H1 (cell line): ENCODE measurements around the gene GIMD1. TPM values are rescaled to one million over a fixed set of nuclear protein-coding genes. Genes with fewer than 3 reads are reported as not detected.

Source experiments
- CTCF ChIA-PET: fragments of 300-600 bp; sonication (Branson Sonifier 250); formaldehyde crosslinking; loops from one replicate; lab custom pipeline; 2021; ENCODE audit not compliant: partially characterized antibody; lab: Charles Lee
- POLR2A ChIA-PET: fragments of 300-600 bp; sonication (Branson Sonifier 250); formaldehyde crosslinking; loops from one replicate; lab custom pipeline; 2021; ENCODE audit warnings: inconsistent platforms; ENCODE audit not compliant: partially characterized antibody; lab: Charles Lee
- DNase-seq, 2 experiments: peaks; one replicate each; pipeline versions ENCODE4 v3.0.0 to v3.0.0-alpha.2; 2010 to 2022; ENCODE audit warnings: low spot score in 2 of 2, low read depth in 1 of 2, mixed read lengths in 1 of 2
- FAIRE-seq: peaks from 2 replicates; lab custom pipeline; 2011; peaks lifted over from hg19 to GRCh38; lab: Jason Lieb, UNC
- H2AFZ ChIP-seq: 2 replicates; pipeline ENCODE4 v1.8.1; 2012; ENCODE audit warnings: low read length, inconsistent platforms
- H2AK5ac ChIP-seq: 2 replicates; pipeline ENCODE4 v1.6.1; 2013; ENCODE audit warnings: low read depth, low read length
- H2BK120ac ChIP-seq: replicated peaks from 2 replicates; pipeline ENCODE3; 2013; ENCODE audit warnings: low read depth, low read length, inconsistent platforms
- H2BK12ac ChIP-seq: 2 replicates; pipeline ENCODE4 v1.6.1; 2013; ENCODE audit warnings: low read depth, low read length
- H2BK15ac ChIP-seq: 2 replicates; pipeline ENCODE4 v1.6.1; 2013; ENCODE audit warnings: low read length
- H2BK20ac ChIP-seq: 2 replicates; pipeline ENCODE4 v1.6.1; 2013; ENCODE audit warnings: low read length
- H2BK5ac ChIP-seq: 2 replicates; pipeline ENCODE4 v1.6.1; 2013; ENCODE audit warnings: low read depth, low read length
- H3K14ac ChIP-seq: 2 replicates; pipeline ENCODE4 v1.6.1; 2013; ENCODE audit warnings: inconsistent platforms; ENCODE audit not compliant: insufficient read length
- H3K18ac ChIP-seq: 2 replicates; pipeline ENCODE4 v1.6.1; 2013; ENCODE audit warnings: low read length; ENCODE audit errors: extremely low read depth
- H3K23ac ChIP-seq: 2 replicates; pipeline ENCODE4 v1.6.1; 2013; ENCODE audit warnings: inconsistent platforms; ENCODE audit not compliant: insufficient read length
- H3K23me2 ChIP-seq: 2 replicates; pipeline ENCODE4 v1.6.1; 2013; ENCODE audit warnings: low read depth, low read length
- H3K27ac ChIP-seq: 2 replicates; pipeline ENCODE4 v1.6.1; 2011; ENCODE audit warnings: low read depth, low read length, inconsistent platforms
- H3K27me3 ChIP-seq, 4 experiments: replicated peaks in 1 of 4; 1 replicate in 1 of 4; 2 replicates in 3 of 4; pipeline versions ENCODE4 v1.6.1 to v1.8.1; 2011 to 2013; ENCODE audit warnings: low read length in 3 of 4, mild to moderate bottlenecking in 3 of 4, inconsistent platforms in 2 of 4, mixed read lengths in 2 of 4, moderate library complexity in 1 of 4; ENCODE audit not compliant: control insufficient read depth in 3 of 4, insufficient read depth in 3 of 4; ENCODE audit errors: extremely low read depth in 1 of 4
- H3K36me3 ChIP-seq, 4 experiments: 2 replicates each; pipeline versions ENCODE4 v1.6.1 to v1.8.1; 2011 to 2013; ENCODE audit warnings: mild to moderate bottlenecking in 4 of 4, low read length in 3 of 4, moderate library complexity in 2 of 4, control low read depth in 1 of 4, inconsistent platforms in 1 of 4; ENCODE audit not compliant: insufficient read depth in 4 of 4, control insufficient read depth in 2 of 4
- H3K4ac ChIP-seq: replicated peaks from 2 replicates; pipeline ENCODE3; 2013; ENCODE audit warnings: low read length, low read depth, mixed read lengths, inconsistent platforms; ENCODE audit not compliant: insufficient read length
- H3K4me1 ChIP-seq, 4 experiments: replicated peaks in 1 of 4; 1 replicate in 1 of 4; 2 replicates in 3 of 4; pipeline versions ENCODE4 v1.6.1 to v1.8.1; 2011 to 2013; ENCODE audit warnings: low read length in 3 of 4, inconsistent platforms in 2 of 4, mixed read lengths in 1 of 4; ENCODE audit not compliant: insufficient read depth in 4 of 4, control insufficient read depth in 3 of 4
- H3K4me2 ChIP-seq, 2 experiments: 2 replicates each; pipeline versions ENCODE4 v1.6.1 to v1.8.1; 2011 to 2013; ENCODE audit warnings: low read depth in 2 of 2, low read length in 2 of 2, control low read depth in 1 of 2, inconsistent platforms in 1 of 2, mild to moderate bottlenecking in 1 of 2; ENCODE audit not compliant: insufficient read depth in 1 of 2
- H3K4me3 ChIP-seq, 4 experiments: fragments of 200-600, 300-600 bp in 1 of 4; sonication (generic), shearing (Covaris generic), sonication (Bioruptor Twin) in 1 of 4; 2 replicates each; pipeline versions ENCODE4 v1.5.1 to v1.8.1; 2011 to 2016; ENCODE audit warnings: low read length in 4 of 4, low read depth in 3 of 4, control low read depth in 2 of 4, inconsistent platforms in 2 of 4, mild to moderate bottlenecking in 2 of 4, mixed read lengths in 1 of 4, moderate library complexity in 1 of 4; ENCODE audit not compliant: insufficient read depth in 2 of 4; ENCODE audit errors: extremely low read depth in 1 of 4
- H3K56ac ChIP-seq: replicated peaks from 2 replicates; pipeline ENCODE3; 2013; ENCODE audit warnings: low read depth, mild to moderate bottlenecking, mixed read lengths, low read length, inconsistent platforms; ENCODE audit not compliant: insufficient read length
- H3K79me1 ChIP-seq: 2 replicates; pipeline ENCODE4 v1.6.1; 2013; ENCODE audit warnings: low read depth, low read length, control low read depth
- H3K79me2 ChIP-seq, 2 experiments: 2 replicates each; pipeline versions ENCODE4 v1.6.1 to v1.8.1; 2012 to 2013; ENCODE audit warnings: low read length in 2 of 2, mild to moderate bottlenecking in 2 of 2, inconsistent platforms in 1 of 2; ENCODE audit not compliant: insufficient read depth in 2 of 2, control insufficient read depth in 1 of 2
- H3K9ac ChIP-seq, 4 experiments: replicated peaks in 1 of 4; 1 replicate in 1 of 4; 2 replicates in 3 of 4; pipeline versions ENCODE4 v1.6.1 to v1.8.1; 2011 to 2013; ENCODE audit warnings: low read depth in 3 of 4, low read length in 3 of 4, control low read depth in 2 of 4, mild to moderate bottlenecking in 2 of 4, moderate library complexity in 2 of 4, inconsistent platforms in 1 of 4; ENCODE audit errors: extremely low read depth in 1 of 4
- H3K9me3 ChIP-seq, 2 experiments: 2 replicates each; pipeline versions ENCODE4 v1.6.1 to v1.8.1; 2012 to 2013; ENCODE audit warnings: mild to moderate bottlenecking in 2 of 2, moderate library complexity in 2 of 2, control low read depth in 1 of 2, inconsistent platforms in 1 of 2, low read depth in 1 of 2, low read length in 1 of 2, mixed read lengths in 1 of 2; ENCODE audit not compliant: insufficient read depth in 2 of 2
- H4K20me1 ChIP-seq, 2 experiments: replicated peaks in 1 of 2; 2 replicates each; pipeline versions ENCODE3 to v1.8.1; 2011 to 2013; ENCODE audit warnings: inconsistent platforms in 2 of 2, low read length in 2 of 2, mild to moderate bottlenecking in 1 of 2; ENCODE audit not compliant: insufficient read depth in 2 of 2, control insufficient read depth in 1 of 2
- H4K5ac ChIP-seq: 2 replicates; pipeline ENCODE4 v1.6.1; 2013; ENCODE audit warnings: low read length, low read depth, mixed read lengths, inconsistent platforms; ENCODE audit not compliant: insufficient read length
- H4K8ac ChIP-seq: 2 replicates; pipeline ENCODE4 v1.8.0; 2013; ENCODE audit warnings: mild to moderate bottlenecking, moderate library complexity, low read length, inconsistent platforms; ENCODE audit not compliant: insufficient read depth; ENCODE audit errors: extremely low read depth
- H4K91ac ChIP-seq: replicated peaks from 2 replicates; pipeline ENCODE3; 2013; ENCODE audit warnings: low read length, mixed read lengths, inconsistent platforms; ENCODE audit not compliant: insufficient read length
- BACH1 ChIP-seq: IDR thresholded peaks from 2 replicates; pipeline ENCODE4 v1.6.1; 2012; ENCODE audit warnings: low read length, improper control_type of control experiment
- CBX5 ChIP-seq: fragments of 300-800, 300-1000 bp; sonication (generic); IDR thresholded peaks from 2 replicates; pipeline ENCODE4 v1.7.1; 2016; ENCODE audit warnings: antibody characterized with exemption, low read length, low read depth
- CEBPB ChIP-seq: IDR thresholded peaks from 2 replicates; pipeline ENCODE4 v1.6.1; 2012; ENCODE audit warnings: low read depth, low read length
- CHD1 ChIP-seq: IDR thresholded peaks from 2 replicates; pipeline ENCODE4 v1.6.1; 2012; ENCODE audit warnings: low read depth, low read length, improper control_type of control experiment
- E2F6 ChIP-seq: IDR thresholded peaks from 2 replicates; pipeline ENCODE4 v1.6.1; 2012; ENCODE audit warnings: inconsistent platforms
- EP300 ChIP-seq, 2 experiments: IDR thresholded peaks; 1 replicate in 1 of 2; 2 replicates in 1 of 2; pipeline ENCODE4 v1.6.1; 2011 to 2012; ENCODE audit warnings: low read depth in 2 of 2, low read length in 2 of 2, mild to moderate bottlenecking in 2 of 2, borderline replicate concordance in 1 of 2, inconsistent platforms in 1 of 2, moderate library complexity in 1 of 2
- NRF1 ChIP-seq: IDR thresholded peaks from 2 replicates; pipeline ENCODE4 v1.6.1; 2011; ENCODE audit warnings: mild to moderate bottlenecking, low read depth, low read length, improper control_type of control experiment
- POLR2A ChIP-seq, 2 experiments: IDR thresholded peaks; 1 replicate in 1 of 2; 2 replicates in 1 of 2; pipeline ENCODE4 v1.6.1; 2011; ENCODE audit warnings: low read depth in 2 of 2, low read length in 2 of 2, mild to moderate bottlenecking in 2 of 2; ENCODE audit errors: control extremely low read depth in 1 of 2
- SIN3A ChIP-seq, 2 experiments: IDR thresholded peaks in 1 of 2; conservative IDR thresholded peaks in 1 of 2; 2 replicates each; pipeline ENCODE4 v1.6.1; 2011 to 2012; ENCODE audit warnings: low read length in 2 of 2, improper control_type of control experiment in 1 of 2, low read depth in 1 of 2, mild to moderate bottlenecking in 1 of 2
- SIRT6 ChIP-seq: IDR thresholded peaks from one replicate; pipeline ENCODE4 v1.7.1; 2012; ENCODE audit warnings: low read length, inconsistent platforms
- SP1 ChIP-seq: IDR thresholded peaks from 2 replicates; pipeline ENCODE4 v1.6.1; 2011; ENCODE audit warnings: low read depth, low read length
- TAF1 ChIP-seq: IDR thresholded peaks from 2 replicates; pipeline ENCODE4 v1.6.1; 2011; ENCODE audit warnings: mild to moderate bottlenecking, low read depth, low read length
- TBP ChIP-seq: IDR thresholded peaks from 2 replicates; pipeline ENCODE4 v1.6.1; 2011; ENCODE audit warnings: low read depth, low read length, improper control_type of control experiment
- ZNF274 ChIP-seq: IDR thresholded peaks from 2 replicates; pipeline ENCODE4 v1.7.0; 2012; ENCODE audit warnings: low read length, borderline replicate concordance; ENCODE audit errors: extremely low read depth
- WGBS, 2 experiments: shearing (Covaris generic) in 1 of 2; methylation state at CpG; one replicate each; pipeline versions ENCODE4 v1.1.6 to v1.1.7; 2013 to 2015; ENCODE audit warnings: low lambda C conversion rate in 2 of 2, mixed read lengths in 2 of 2, inconsistent platforms in 1 of 2, low coverage in 1 of 2, missing lambda C conversion rate in 1 of 2; ENCODE audit not compliant: insufficient replicate concordance in 2 of 2, insufficient coverage in 1 of 2, insufficient read length in 1 of 2; ENCODE audit errors: extremely low coverage in 1 of 2, missing lambda C conversion rate in 1 of 2; 5-methylcytosine and 5-hydroxymethylcytosine counted together
- polyA plus RNA-seq, 7 experiments: library from polyadenylated mRNA; depleted of rRNA in 3 of 7; stranded (reverse) in 5 of 7; unstranded in 2 of 7; fragments of >200 nt in 5 of 7; fragments of 200-250 nt in 2 of 7; gene quantifications; 1 replicate in 5 of 7; 2 replicates in 1 of 7; 4 replicates in 1 of 7; pipeline versions ENCODE4 v1.2.1 to v1.2.3, GENCODE V29; 2011 to 2013; ENCODE audit warnings: missing spikeins in 2 of 7, mixed read lengths in 2 of 7
- total RNA-seq: library from RNA; stranded (reverse); fragmentation: NEBNext Ultra II Directional; extraction: Animal tissue kit (Norgen Biotek cat#: 25700); gene quantifications from 2 replicates; pipeline ENCODE4 v1.2.1, GENCODE V29; 2021

Gene GIMD1
- total and polyA plus RNA-seq, 2 of the 8 experiments (the other 6 are each of a cell fraction or from before 2014, with no cell fraction given): not detected

- no peak overlapping the region for H3K9ac ChIP-seq
- H3K79me1 ChIP-seq: peaks cover 2% of the 10 kb centered on the region; the same call in 1 of the 2 replicates
- H2BK20ac ChIP-seq: no peak overlapping the region
- no peaks in the 10 kb centered on the region for H4K20me1 ChIP-seq
- no peaks in the 10 kb centered on the region for H3K27me3 ChIP-seq
- POLR2A ChIA-PET: no interaction called here
- DNase-seq (no peak), FAIRE-seq (no peak)
- 0 out of 8 replicates have a peak, but pooled peaks cover 0 to 5% (median 0%) of the 10 kb centered on the region in 4 experiments for H3K36me3 ChIP-seq
- H3K4me1 ChIP-seq: no peaks in the 10 kb centered on the region
- 82% methylated on average over 3 of the region's 3 CpGs; no CpG with 5 or more reads in 1 of the 2 experiments for WGBS, 2 experiments
- no peak overlapping the region for H4K8ac ChIP-seq
- H3K4me2 ChIP-seq: no peak overlapping the region
- no peaks in the 10 kb centered on the region for H3K9me3 ChIP-seq
- no peak overlapping the region for H2BK12ac ChIP-seq
- no peak overlapping the region for H2BK120ac ChIP-seq
- CTCF ChIA-PET: no interaction called here
- no peak overlapping the region for H4K5ac ChIP-seq
- no peak overlapping the region for H3K27ac ChIP-seq
- no peak overlapping the region for H3K14ac ChIP-seq
- no peak overlapping the region for H3K18ac ChIP-seq
- TF ChIP-seq SP1 (no peak), ZNF274 (no peak), TAF1 (no peak), EP300 (IDR thresholded peaks at IDR 0.05; ENCODE audit: borderline replicate concordance in 1 of 2, low read depth in 2 of 2, low read length in 2 of 2) (no peak), CEBPB (no peak), TBP (no peak), NRF1 (no peak), CHD1 (no peak), SIRT6 (no peak), POLR2A (IDR thresholded peaks at IDR 0.05; ENCODE audit: control extremely low read depth in 1 of 2, low read depth in 2 of 2, low read length in 2 of 2) (no peak), BACH1 (no peak), CBX5 (no peak), SIN3A (conservative IDR thresholded peaks at IDR 0.05 in 1 of 2, IDR thresholded peaks at IDR 0.05 in 1 of 2; ENCODE audit: low read depth in 1 of 2, low read length in 2 of 2) (no peak), E2F6 (no peak)
- no peak overlapping the region for H3K23ac ChIP-seq
- no peak overlapping the region for H4K91ac ChIP-seq
- no peak overlapping the region for H2AFZ ChIP-seq
- no peak overlapping the region for H2BK5ac ChIP-seq
- peaks cover 5 to 60% of the 10 kb centered on the region in 2 experiments; a peak in 3 of 4 replicates for H3K79me2 ChIP-seq
- no peak overlapping the region for H3K56ac ChIP-seq
- H3K4me3 ChIP-seq: no peak overlapping the region
- H2AK5ac ChIP-seq: no peak overlapping the region
- H3K23me2 ChIP-seq: peaks cover 10% of the 10 kb centered on the region; the same call in 1 of the 2 replicates
- H2BK15ac ChIP-seq: no peak overlapping the region
- H3K4ac ChIP-seq: no peak overlapping the region
Measured at GRCh38 chr4:106312997-106313522, 55.5 kb downstream of the GIMD1 start.
